ENCODE results near the gene TRMU.

TRMU gene

DNA sequence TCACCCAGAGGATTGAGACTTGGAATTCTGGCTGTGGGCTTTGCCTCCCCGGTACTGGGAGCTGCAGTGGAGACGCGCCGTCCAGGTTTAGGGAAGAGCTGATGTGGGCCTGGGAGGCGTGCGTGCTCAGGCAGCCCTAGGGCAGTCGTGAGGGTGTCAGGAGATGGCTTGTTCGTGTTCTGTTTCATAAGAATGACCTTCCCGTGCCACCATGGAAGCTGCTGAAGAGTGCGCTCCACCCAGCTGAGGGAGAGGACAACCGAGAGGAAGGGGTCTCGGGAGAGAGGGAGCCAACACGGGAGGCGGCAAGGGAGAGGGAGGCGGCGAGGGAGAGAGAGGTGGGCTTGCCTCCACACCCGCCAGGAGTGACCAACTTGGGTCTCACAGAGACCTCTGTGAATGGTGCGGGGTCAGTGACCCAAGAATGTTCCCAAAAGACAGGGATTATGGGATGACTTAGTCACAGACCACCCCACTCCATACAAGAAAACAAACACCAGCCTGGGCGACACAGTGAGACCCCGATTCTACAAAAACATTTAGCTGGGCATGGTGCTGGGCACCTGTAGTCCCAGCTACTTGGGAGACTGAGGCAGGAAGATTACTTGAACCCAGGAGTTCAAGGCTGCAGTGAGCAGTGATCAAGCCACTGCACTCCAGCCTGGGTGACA, 14.7 kb upstream of the TRMU start:
- no CpG with 5 or more reads among the region's 20 CpGs for WGBS (ENCODE audit: insufficient coverage, insufficient read length)
- H3K27ac ChIP-seq (ENCODE audit: low read length): no peak overlapping the region
- peaks cover 35% of the 10 kb centered on the region for H3K36me3 ChIP-seq (ENCODE audit: control insufficient read depth, insufficient read depth, low read length)
- DNase-seq (ENCODE audit: low read depth, low spot score): no peak
- no peak overlapping the region for H3K4me3 ChIP-seq (ENCODE audit: low read length)
- no peaks in the 10 kb centered on the region for H3K27me3 ChIP-seq (ENCODE audit: control insufficient read depth, insufficient read depth, low read length)
- no peaks in the 10 kb centered on the region for H3K9me3 ChIP-seq (ENCODE audit: control insufficient read depth, insufficient read depth, low read length)
- no peaks in the 10 kb centered on the region for H3K4me1 ChIP-seq (ENCODE audit: control insufficient read depth, insufficient read depth, low read length)

DNA sequence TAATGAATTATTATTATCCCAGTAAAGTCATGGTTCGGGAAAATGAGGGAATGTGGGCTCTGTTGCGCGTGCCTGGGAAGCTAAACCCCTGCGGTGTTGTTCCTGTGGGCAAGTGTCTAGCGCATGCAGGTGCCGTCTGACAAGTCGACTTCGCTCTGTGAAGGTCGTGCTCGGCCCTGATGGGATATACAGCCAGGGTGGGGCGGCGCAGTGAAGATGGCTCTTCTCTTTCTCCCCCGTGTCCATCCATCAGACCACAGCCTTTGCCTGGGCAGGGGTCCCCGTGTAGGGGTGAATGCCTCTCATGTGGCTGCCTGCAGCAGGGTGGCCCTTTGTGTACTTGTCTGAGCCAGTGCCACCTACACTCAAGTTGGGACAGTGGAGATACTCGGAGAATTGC, 12.8 kb upstream of the TRMU start:
- no peaks in the 10 kb centered on the region for H3K27me3 ChIP-seq (ENCODE audit: control insufficient read depth, insufficient read depth, low read length)
- WGBS (ENCODE audit: insufficient coverage, insufficient read length): no CpG with 5 or more reads among the region's 15 CpGs
- no peaks in the 10 kb centered on the region for H3K9me3 ChIP-seq (ENCODE audit: control insufficient read depth, insufficient read depth, low read length)
- DNase-seq (ENCODE audit: low read depth, low spot score): no peak
- H3K36me3 ChIP-seq (ENCODE audit: control insufficient read depth, insufficient read depth, low read length): peaks cover 32% of the 10 kb centered on the region
- no peak overlapping the region for H3K27ac ChIP-seq (ENCODE audit: low read length)
- H3K4me1 ChIP-seq (ENCODE audit: control insufficient read depth, insufficient read depth, low read length): no peaks in the 10 kb centered on the region
- no peak overlapping the region for H3K4me3 ChIP-seq (ENCODE audit: low read length)

DNA sequence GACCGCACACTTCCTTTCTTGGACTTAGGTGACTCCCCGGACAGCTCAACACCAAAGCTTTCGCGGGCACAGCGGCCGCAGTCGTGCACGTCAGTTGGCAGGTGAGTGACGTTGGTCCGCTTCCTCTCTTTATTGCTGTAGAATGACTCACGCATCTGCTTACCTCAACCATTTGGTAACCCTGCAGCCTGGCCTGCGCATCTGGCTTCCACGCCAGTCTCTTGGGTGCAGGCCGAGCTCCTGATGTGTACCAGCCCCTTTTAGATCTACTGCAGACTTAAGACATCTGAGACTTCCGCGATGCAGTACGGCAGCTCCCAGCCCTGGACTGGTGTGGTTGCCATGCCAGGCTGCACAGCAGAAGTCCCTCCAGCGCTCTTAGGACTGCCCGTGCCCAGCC, 12.4 kb upstream of the TRMU start:
- WGBS (ENCODE audit: insufficient coverage, insufficient read length): no CpG with 5 or more reads among the region's 19 CpGs
- H3K9me3 ChIP-seq (ENCODE audit: control insufficient read depth, insufficient read depth, low read length): no peaks in the 10 kb centered on the region
- no peak overlapping the region for H3K27ac ChIP-seq (ENCODE audit: low read length)
- no peak overlapping the region for H3K4me3 ChIP-seq (ENCODE audit: low read length)
- H3K27me3 ChIP-seq (ENCODE audit: control insufficient read depth, insufficient read depth, low read length): no peaks in the 10 kb centered on the region
- no peak for DNase-seq (ENCODE audit: low read depth, low spot score)
- H3K4me1 ChIP-seq (ENCODE audit: control insufficient read depth, insufficient read depth, low read length): no peaks in the 10 kb centered on the region
- peaks cover 27% of the 10 kb centered on the region for H3K36me3 ChIP-seq (ENCODE audit: control insufficient read depth, insufficient read depth, low read length)

DNA sequence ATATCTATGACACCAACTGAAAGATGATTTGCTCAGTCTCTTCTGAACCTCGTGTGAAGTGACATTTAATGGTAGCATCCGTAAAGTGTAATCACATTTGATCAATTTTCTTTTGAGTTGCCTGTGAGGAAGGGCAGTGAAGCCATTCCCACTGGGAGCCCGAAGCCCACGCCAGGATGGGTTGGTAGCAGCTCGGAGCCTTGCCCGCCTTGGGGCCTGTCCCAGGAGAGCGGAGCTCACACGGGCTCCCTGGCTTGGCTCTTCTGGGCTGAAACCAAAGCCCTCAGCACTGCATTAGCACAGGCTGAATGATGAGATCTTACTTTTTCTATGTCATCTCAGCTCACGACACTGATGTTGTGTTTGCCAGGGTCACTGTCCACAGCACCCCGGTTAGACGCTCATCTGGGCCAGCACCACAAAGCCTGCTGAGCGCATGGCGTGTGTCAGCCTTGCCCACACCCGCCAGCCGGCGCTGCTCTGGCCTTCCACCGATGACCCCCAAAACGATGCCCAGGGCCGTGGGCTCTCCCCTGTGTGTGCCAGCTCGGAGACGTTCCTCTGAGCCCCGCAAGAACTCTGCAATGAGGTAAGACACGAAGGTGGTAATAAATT, 9.3 kb upstream of the TRMU start:
- DNase-seq (ENCODE audit: low read depth, low spot score): no peak
- Histone ChIP-seq H3K9me3 (ENCODE audit: control insufficient read depth, insufficient read depth, low read length) (no peaks in the 10 kb centered on the region), H3K27me3 (ENCODE audit: control insufficient read depth, insufficient read depth, low read length) (no peaks in the 10 kb centered on the region), H3K4me1 (ENCODE audit: control insufficient read depth, insufficient read depth, low read length) (no peaks in the 10 kb centered on the region), H3K27ac (ENCODE audit: low read length) (no peak overlapping the region), H3K36me3 (ENCODE audit: control insufficient read depth, insufficient read depth, low read length) (peaks cover 25% of the 10 kb centered on the region), H3K4me3 (ENCODE audit: low read length) (no peak overlapping the region)
- WGBS (ENCODE audit: insufficient coverage, insufficient read length): no CpG with 5 or more reads among the region's 23 CpGs

DNA sequence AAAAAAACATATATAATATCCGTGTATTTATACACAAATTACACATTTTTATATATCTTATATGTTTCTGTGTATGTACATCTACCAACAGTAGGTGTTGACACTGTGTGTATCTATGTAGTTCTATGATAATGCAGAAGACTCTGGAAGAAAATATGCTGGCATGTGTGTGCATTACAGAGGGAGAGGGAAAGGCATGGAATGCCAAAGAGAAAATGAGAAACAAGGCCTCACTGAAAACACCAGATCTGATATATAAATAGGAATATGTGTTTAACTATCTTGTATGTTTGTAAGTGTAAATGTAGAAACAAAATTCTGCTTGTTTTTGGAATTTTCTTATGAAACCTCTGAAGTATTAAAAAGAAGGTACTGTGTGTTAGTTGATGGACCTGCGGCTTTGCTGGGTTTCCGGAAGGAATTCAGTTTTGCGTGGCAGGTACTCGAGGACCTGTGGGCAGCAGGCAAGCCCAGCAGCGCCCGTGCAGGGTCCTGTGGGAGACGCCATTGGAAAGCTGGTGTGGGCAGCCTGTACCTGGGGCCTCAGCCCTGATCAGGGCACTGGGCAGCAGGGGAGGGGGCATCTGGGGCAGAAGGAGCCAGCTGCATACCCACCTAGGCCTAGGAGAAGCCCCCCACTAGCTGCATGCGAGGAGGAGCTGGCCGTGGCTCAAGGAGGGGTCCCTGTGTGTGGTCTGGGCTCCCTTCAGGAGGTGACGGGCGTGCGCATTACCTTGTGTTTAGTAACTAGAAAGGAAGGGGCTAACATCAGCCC, 7.6 kb upstream of the TRMU start:
- Histone ChIP-seq H3K4me1 (ENCODE audit: control insufficient read depth, insufficient read depth, low read length) (no peaks in the 10 kb centered on the region), H3K27me3 (ENCODE audit: control insufficient read depth, insufficient read depth, low read length) (no peaks in the 10 kb centered on the region), H3K27ac (ENCODE audit: low read length) (no peak overlapping the region), H3K9me3 (ENCODE audit: control insufficient read depth, insufficient read depth, low read length) (no peaks in the 10 kb centered on the region), H3K36me3 (ENCODE audit: control insufficient read depth, insufficient read depth, low read length) (peaks cover 32% of the 10 kb centered on the region), H3K4me3 (ENCODE audit: low read length) (no peak overlapping the region)
- whole genome bisulfite sequencing (ENCODE audit: insufficient coverage, insufficient read length): 100% methylated on average over 1 of the region's 13 CpGs
- no peak for DNase-seq (ENCODE audit: low read depth, low spot score)

DNA sequence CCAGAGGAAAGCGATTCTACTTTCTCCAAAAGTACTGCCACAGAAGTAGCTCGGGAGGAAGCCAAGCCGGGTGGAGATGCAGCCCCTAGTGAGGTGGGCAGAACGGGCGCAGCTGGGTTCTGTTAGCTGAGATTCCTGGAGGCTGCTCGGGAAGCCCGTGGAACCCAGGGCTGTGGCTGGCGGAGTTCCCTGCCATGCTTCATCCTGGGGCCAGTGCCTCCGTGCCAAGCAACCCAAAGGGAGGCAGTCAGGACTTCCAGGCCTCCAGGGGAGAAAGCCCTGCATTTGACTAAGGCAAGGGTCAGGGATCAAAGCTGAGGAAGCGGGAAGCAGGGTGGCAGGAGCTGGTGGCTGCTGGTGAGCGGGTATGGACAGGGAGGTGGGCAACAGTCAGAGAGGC, 6.7 kb upstream of the TRMU start:
- H3K27me3 ChIP-seq (ENCODE audit: control insufficient read depth, insufficient read depth, low read length): no peaks in the 10 kb centered on the region
- no peak overlapping the region for H3K4me3 ChIP-seq (ENCODE audit: low read length)
- H3K4me1 ChIP-seq (ENCODE audit: control insufficient read depth, insufficient read depth, low read length): no peaks in the 10 kb centered on the region
- no peak overlapping the region for H3K27ac ChIP-seq (ENCODE audit: low read length)
- no CpG with 5 or more reads among the region's 11 CpGs for WGBS (ENCODE audit: insufficient coverage, insufficient read length)
- no peaks in the 10 kb centered on the region for H3K9me3 ChIP-seq (ENCODE audit: control insufficient read depth, insufficient read depth, low read length)
- H3K36me3 ChIP-seq (ENCODE audit: control insufficient read depth, insufficient read depth, low read length): peaks cover 27% of the 10 kb centered on the region
- no peak for DNase-seq (ENCODE audit: low read depth, low spot score)

DNA sequence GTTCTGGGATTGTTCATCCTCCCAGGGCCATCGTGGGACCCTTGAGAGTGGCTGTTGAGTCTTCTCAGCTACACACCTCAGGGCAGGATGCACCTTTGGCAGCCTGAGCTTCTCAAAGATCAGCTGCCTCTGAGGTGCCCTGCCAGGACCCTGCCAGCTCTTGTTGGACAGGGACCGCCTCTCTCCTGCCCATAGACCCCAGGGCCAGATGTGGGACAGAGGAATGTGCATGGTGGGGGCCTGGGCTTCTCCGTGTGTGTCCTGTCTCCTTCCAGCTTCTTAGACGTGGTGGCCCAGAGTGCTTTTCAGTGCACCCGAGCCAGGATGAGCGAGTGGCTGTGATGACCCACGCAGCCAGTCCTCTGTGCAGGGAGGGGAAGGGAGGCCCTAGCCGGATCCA, 5.9 kb upstream of the TRMU start:
- no CpG with 5 or more reads among the region's 8 CpGs for WGBS (ENCODE audit: insufficient coverage, insufficient read length)

DNA sequence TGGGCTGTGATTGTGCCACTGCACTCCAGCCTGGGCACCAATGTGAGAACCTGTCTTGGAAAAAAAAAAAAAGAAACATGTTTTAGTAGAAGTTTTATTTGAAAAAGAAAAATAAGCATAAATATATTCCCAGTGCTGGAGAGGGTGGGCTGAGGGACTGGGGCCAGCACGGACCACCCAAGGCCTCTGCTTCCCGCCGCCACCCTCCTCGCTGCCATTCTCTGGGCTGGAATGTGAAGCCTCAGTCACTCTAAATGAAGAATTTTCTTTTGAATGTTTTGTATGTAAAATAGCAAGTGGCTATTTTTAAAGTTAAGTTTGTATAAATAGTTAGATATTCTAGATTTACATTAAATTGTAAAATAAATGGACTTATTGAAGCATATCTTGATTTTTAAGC, 5.1 kb upstream of the TRMU start:
- Histone ChIP-seq H3K4me3 (ENCODE audit: low read length) (no peak overlapping the region), H3K27me3 (ENCODE audit: control insufficient read depth, insufficient read depth, low read length) (no peaks in the 10 kb centered on the region), H3K27ac (ENCODE audit: low read length) (no peak overlapping the region), H3K9me3 (ENCODE audit: control insufficient read depth, insufficient read depth, low read length) (no peaks in the 10 kb centered on the region), H3K36me3 (ENCODE audit: control insufficient read depth, insufficient read depth, low read length) (peaks cover 24% of the 10 kb centered on the region), H3K4me1 (ENCODE audit: control insufficient read depth, insufficient read depth, low read length) (no peaks in the 10 kb centered on the region)
- no CpG with 5 or more reads among the region's 4 CpGs for WGBS (ENCODE audit: insufficient coverage, insufficient read length)
- no peak for DNase-seq (ENCODE audit: low read depth, low spot score)

More for the DNA sequence above, 5.9 kb upstream of the TRMU start:
- H3K4me1 ChIP-seq (ENCODE audit: control insufficient read depth, insufficient read depth, low read length): no peaks in the 10 kb centered on the region
- H3K36me3 ChIP-seq (ENCODE audit: control insufficient read depth, insufficient read depth, low read length): peaks cover 24% of the 10 kb centered on the region
- H3K27ac ChIP-seq (ENCODE audit: low read length): no peak overlapping the region
- no peaks in the 10 kb centered on the region for H3K9me3 ChIP-seq (ENCODE audit: control insufficient read depth, insufficient read depth, low read length)
- no peak overlapping the region for H3K4me3 ChIP-seq (ENCODE audit: low read length)
- H3K27me3 ChIP-seq (ENCODE audit: control insufficient read depth, insufficient read depth, low read length): no peaks in the 10 kb centered on the region
- DNase-seq (ENCODE audit: low read depth, low spot score): no peak

DNA sequence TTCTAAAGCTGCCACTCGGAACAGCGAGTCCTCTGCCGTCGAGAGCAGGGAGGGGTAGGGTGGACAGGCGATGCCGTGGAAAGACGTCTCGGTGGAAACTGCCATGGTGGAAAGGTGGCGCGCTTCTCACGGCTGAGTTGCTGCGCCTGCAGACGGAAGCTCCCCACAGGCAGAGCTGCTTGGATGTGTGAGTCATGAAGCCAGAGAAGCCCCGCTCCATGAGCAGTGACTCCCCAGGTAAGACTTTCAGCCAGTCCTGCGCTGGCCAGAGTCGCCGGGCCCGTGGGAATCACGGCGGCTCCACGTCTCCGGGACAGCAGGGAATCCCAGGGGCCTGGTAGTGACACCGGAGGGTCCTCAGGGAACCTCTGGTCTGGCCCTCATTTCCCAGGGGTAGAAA, 4.0 kb upstream of the TRMU start:
- H3K9me3 ChIP-seq (ENCODE audit: control insufficient read depth, insufficient read depth, low read length): no peaks in the 10 kb centered on the region
- H3K36me3 ChIP-seq (ENCODE audit: control insufficient read depth, insufficient read depth, low read length): peaks cover 19% of the 10 kb centered on the region
- H3K27ac ChIP-seq (ENCODE audit: low read length): no peak overlapping the region
- no peaks in the 10 kb centered on the region for H3K27me3 ChIP-seq (ENCODE audit: control insufficient read depth, insufficient read depth, low read length)
- no peak for DNase-seq (ENCODE audit: low read depth, low spot score)
- no CpG with 5 or more reads among the region's 23 CpGs for WGBS (ENCODE audit: insufficient coverage, insufficient read length)
- no peak overlapping the region for H3K4me3 ChIP-seq (ENCODE audit: low read length)
- peaks cover under 1% of the 10 kb centered on the region; the same call in 1 of the 2 replicates for H3K4me1 ChIP-seq (ENCODE audit: control insufficient read depth, insufficient read depth, low read length)

DNA sequence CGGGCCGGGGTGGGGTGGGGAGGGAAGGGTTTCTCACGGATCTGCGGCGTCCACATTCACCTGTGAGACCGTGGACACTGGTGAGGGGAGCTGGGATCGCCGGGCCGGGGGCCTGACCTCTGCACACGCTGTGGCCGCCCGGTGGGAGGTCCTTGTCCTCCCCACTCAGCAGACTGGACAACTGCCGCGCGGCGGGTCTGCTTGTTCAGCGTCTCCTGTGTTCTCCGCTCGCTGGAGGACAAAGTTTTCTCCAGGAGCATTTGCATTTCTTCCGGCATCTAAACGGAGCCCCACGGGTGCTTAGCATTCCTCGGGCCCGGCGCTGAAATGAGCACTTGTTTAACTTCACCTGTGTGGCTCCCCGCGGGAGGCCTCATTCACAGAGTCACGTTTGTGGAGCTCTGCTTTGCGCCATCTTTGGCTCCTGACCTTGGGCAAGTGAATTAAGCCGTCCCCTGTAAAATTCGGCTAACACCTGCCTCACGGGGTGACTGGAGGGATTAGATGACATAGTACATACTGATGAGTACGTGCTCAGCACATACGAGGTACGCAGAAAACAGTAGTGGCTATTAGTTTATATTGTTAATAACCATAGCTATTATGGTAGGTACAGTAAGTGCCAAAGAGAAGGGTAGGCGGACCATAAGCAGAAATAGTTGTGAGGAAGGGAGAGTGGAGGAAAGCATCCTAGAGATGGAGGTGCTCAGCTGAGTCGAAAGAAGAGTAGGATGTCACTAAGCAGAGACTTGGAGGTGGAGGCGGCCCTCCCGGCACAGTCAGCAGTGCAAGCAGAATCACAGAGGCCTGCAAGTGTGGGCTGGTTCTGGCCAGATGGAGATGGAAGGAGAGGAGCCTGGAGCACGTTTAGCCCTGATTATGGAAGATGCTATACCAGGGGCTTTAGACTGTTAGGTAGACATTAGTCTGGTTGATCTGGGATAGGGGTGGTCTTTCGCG, 885 bp downstream of the TRMU start:
- Histone ChIP-seq H3K9me3 (ENCODE audit: control insufficient read depth, insufficient read depth, low read length) (no peaks in the 10 kb centered on the region), H3K27me3 (ENCODE audit: control insufficient read depth, insufficient read depth, low read length) (no peaks in the 10 kb centered on the region), H3K27ac (ENCODE audit: low read length) (no peak overlapping the region), H3K4me3 (ENCODE audit: low read length) (peak overlapping the region; percentile 68), H3K36me3 (ENCODE audit: control insufficient read depth, insufficient read depth, low read length) (peaks cover 16% of the 10 kb centered on the region), H3K4me1 (ENCODE audit: control insufficient read depth, insufficient read depth, low read length) (peaks cover 3% of the 10 kb centered on the region)
- DNase-seq (ENCODE audit: low read depth, low spot score): no peak
- WGBS (ENCODE audit: insufficient coverage, insufficient read length): no CpG with 5 or more reads among the region's 42 CpGs

Measured in iPS DF 6.9 (cell line).